ENCODE results near the gene ZBTB48. TPM values are rescaled to one million over a fixed set of nuclear protein-coding genes. Genes with fewer than 3 reads are reported as not detected.

ZBTB48 gene
- polyA plus RNA-seq, 1 experiment = 7.5 TPM

DNA sequence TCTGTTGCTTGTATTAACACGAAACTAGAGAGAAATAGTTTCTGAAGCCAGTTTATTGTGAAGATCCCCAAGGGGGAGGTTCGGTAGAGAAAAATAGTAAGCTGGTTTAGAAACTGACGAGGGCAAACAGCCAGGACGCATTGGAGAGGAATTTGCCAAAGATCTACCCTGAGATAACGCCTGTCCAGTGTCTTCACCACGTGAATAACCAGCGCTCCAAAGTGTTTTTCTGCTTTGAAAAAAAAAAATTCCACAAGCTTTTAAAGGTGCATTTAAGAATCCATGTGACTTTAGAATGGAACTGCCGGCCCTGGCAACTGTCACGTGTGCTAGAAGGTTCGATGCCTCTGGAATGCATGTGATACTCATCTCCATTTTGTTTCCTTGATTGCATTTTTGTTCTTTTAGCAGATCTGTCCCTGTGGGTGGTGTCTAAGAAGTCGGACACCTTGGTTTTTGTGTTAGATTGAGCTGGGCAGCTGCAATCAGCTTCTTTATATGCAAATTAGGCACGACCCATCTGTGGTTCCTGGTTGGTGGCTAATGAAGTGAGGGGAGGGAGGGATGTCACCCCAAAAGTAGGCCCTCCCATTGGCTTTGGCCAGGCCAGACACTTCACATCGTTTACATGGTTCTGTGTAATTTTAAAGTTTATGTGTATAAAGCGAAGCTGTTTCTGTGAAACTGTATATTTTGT lies 43.6 kb downstream of the ZBTB48 start:
- no peak overlapping the region for H3K4me3 ChIP-seq (ENCODE audit: low read depth, low read length)
- no peaks in the 10 kb centered on the region; the same call in 1 of the 2 replicates for H3K9me3 ChIP-seq (ENCODE audit: control insufficient read depth, insufficient read depth, low read length)
- no peak overlapping the region for H3K27ac ChIP-seq (ENCODE audit: low read depth, low read length)
- ChIA-PET CTCF (interaction anchor here (1.0 to 1.5 kb wide), 2 partner anchors 10 to 69 kb away, joined by 3 to 4 read pairs; partner anchors contain the start of genes NOL9, PHF13 and TAS1R1), POLR2A (interaction anchor here (1.6 kb wide), 1 partner anchor 21 kb away, joined by 6 read pairs; the partner anchor contains the start of gene KLHL21)
- H3K27me3 ChIP-seq (ENCODE audit: control insufficient read depth, insufficient read depth, low read length) = no peaks in the 10 kb centered on the region
- TF ChIP-seq, protein P1, sequence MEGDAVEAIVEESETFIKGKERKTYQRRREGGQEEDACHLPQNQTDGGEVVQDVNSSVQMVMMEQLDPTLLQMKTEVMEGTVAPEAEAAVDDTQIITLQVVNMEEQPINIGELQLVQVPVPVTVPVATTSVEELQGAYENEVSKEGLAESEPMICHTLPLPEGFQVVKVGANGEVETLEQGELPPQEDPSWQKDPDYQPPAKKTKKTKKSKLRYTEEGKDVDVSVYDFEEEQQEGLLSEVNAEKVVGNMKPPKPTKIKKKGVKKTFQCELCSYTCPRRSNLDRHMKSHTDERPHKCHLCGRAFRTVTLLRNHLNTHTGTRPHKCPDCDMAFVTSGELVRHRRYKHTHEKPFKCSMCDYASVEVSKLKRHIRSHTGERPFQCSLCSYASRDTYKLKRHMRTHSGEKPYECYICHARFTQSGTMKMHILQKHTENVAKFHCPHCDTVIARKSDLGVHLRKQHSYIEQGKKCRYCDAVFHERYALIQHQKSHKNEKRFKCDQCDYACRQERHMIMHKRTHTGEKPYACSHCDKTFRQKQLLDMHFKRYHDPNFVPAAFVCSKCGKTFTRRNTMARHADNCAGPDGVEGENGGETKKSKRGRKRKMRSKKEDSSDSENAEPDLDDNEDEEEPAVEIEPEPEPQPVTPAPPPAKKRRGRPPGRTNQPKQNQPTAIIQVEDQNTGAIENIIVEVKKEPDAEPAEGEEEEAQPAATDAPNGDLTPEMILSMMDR (IDR thresholded peaks at IDR 0.05; ENCODE audit: low read depth, low read length) = no peak
- no peak for DNase-seq (ENCODE audit: low read depth, low spot score)

DNA sequence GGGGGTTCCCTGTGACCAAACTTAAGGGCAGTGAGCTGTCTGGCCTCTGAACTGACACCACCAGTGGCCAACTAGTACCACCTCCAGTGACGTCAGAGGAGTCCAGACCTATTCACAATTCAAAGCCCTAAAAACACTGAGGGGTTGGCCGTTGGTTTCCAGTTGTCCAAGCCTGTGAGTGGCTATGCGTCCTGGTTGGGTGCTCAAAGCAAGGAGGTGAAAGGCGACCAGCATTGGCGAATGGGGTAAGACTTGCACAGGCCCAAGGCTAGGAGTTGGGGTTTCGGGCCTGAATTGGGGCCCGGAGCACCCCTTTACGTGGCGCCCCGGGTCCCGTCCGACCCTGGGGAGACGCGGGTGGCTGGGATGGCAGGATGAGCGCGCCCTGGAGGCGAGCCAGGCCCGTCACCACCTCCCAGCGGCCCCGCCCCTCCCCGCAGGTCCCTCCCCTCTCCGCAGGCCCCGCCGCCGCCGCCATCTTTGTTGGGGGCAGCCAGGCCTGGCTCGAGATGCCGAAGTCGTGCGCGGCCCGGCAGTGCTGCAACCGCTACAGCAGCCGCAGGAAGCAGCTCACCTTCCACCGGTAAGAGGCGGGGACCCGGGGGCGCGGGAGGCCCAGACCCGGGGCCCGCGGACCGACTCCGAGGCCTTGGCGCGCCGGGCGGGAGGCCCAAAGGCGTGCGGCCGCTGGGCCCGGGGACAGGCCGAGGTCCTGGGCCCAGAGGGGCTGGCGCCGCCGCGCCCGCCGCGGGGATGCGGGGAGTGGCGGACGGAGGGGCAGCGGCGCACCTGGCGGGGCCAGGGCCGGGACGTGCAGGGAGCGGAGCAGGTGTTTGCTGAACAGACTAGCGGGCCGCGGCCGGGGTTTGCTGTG lies 45.2 kb downstream of the ZBTB48 start, which contains the start of gene THAP3:
Gene THAP3, plus strand, starts transcription at position 159 of the 874 bp plus-strand sequence. Its CDS starts 351 bp downstream, at position 510.
- TF ChIP-seq, protein P1 (IDR thresholded peaks at IDR 0.05; ENCODE audit: low read depth, low read length) = no peak
- no peaks in the 10 kb centered on the region; the same call in 1 of the 2 replicates for H3K9me3 ChIP-seq (ENCODE audit: control insufficient read depth, insufficient read depth, low read length)
- DNase-seq (ENCODE audit: low read depth, low spot score) = no peak
- CTCF ChIA-PET = interaction anchor here (0.6 to 1.0 kb wide), 2 partner anchors 11 to 22 kb away, joined by 3 read pairs; partner anchors contain the start of gene PHF13
- H3K27ac ChIP-seq (ENCODE audit: low read depth, low read length) = peak within 1 kb of the TSS; percentile 68
- peak within 1 kb of the TSS; percentile 78 for H3K4me3 ChIP-seq (ENCODE audit: low read depth, low read length)
- POLR2A ChIA-PET = interaction anchor here (0.6 to 1.6 kb wide), 3 partner anchors 16 to 137 kb away, joined by 3 to 6 read pairs (median 4); partner anchors contain the start of gene KLHL21
- no peaks in the 10 kb centered on the region for H3K27me3 ChIP-seq (ENCODE audit: control insufficient read depth, insufficient read depth, low read length)

DNA sequence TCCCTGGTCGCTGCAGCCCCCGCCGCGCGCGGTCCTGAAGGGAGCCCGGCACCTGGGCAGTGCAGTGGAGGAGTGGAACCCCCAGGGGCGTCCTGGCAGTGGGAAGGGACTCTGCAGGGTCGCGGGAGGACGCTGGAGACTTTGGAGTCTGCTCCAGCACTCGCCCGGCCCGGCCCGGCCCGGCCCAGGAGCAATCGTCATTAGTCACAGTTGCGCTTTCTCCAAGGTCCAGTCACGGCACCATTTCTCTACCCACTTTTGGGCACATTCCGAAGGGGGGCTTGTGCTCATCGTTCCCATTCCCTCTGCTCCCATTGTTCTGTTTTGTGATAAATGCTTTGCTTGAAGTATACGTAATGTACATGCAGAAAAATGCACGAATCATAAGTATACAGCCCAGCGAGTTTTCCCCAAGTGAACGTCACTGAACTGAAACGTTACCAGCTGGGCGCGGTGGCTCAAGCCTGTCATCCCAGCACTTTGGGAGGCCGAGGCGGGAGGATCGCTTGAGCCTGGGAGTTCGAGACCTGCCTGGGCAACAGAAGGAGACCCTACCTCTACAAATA lies 45.9 kb downstream of the ZBTB48 start:
- Histone ChIP-seq H3K4me3 (ENCODE audit: low read depth, low read length) (peak overlapping the region; percentile 78), H3K27me3 (ENCODE audit: control insufficient read depth, insufficient read depth, low read length) (no peaks in the 10 kb centered on the region), H3K9me3 (ENCODE audit: control insufficient read depth, insufficient read depth, low read length) (no peaks in the 10 kb centered on the region; the same call in 1 of the 2 replicates), H3K27ac (ENCODE audit: low read depth, low read length) (peak overlapping the region; percentile 61)
- TF ChIP-seq, protein P1 (IDR thresholded peaks at IDR 0.05; ENCODE audit: low read depth, low read length) = no peak
- ChIA-PET POLR2A (interaction anchor here (0.6 kb wide), 1 partner anchor 22 kb away, joined by 3 read pairs; no protein-coding TSS in a partner anchor), CTCF (no interaction called here)
- no peak for DNase-seq (ENCODE audit: low read depth, low spot score)

DNA sequence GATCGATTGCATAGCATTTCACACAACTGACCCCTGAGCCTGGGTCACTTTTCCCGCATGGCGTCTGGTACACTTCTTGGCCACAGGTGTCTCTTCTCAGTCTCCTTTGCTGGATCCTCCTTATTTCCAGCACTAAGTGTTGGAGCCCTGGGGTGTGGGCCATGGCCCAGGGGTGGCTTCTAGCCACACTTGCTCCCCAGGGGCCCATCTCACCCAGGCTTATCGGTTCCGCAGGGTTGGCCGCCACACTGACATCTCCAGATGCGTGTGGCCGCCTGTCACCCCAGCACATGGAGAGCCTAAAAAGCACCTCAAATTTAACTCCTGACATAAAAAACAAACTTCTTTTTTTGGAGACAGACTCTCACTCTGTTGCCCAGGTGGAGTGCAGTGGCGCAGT lies 47.2 kb downstream of the ZBTB48 start:
- ChIA-PET CTCF (no interaction called here), POLR2A (no interaction called here)
- TF ChIP-seq, protein P1 (IDR thresholded peaks at IDR 0.05; ENCODE audit: low read depth, low read length) = no peak
- Histone ChIP-seq H3K9me3 (ENCODE audit: control insufficient read depth, insufficient read depth, low read length) (no peaks in the 10 kb centered on the region; the same call in 1 of the 2 replicates), H3K27me3 (ENCODE audit: control insufficient read depth, insufficient read depth, low read length) (no peaks in the 10 kb centered on the region), H3K27ac (ENCODE audit: low read depth, low read length) (no peak overlapping the region), H3K4me3 (ENCODE audit: low read depth, low read length) (no peak overlapping the region)
- DNase-seq (ENCODE audit: low read depth, low spot score) = no peak

All from AG04450 (cell line).